Measurements from ENCODE around the gene SEMA6B.

SEMA6B gene

GRCh38 chr19:4588291-4588761 is 28.8 kb upstream of the SEMA6B start:
- no peak for DNase-seq

- DNase-seq, result no peak
Observed at GRCh38 chr19:4587527-4587926, 28.0 kb upstream of the SEMA6B start.

- DNase-seq, result no peak
Observed at GRCh38 chr19:4586691-4587090, 27.2 kb upstream of the SEMA6B start.

GRCh38 chr19:4586245-4586644 is 26.8 kb upstream of the SEMA6B start:
- no peak for DNase-seq

GRCh38 chr19:4585556-4585955 is 26.1 kb upstream of the SEMA6B start:
- no peak for DNase-seq

- peak; percentile 33 for DNase-seq
Observed at GRCh38 chr19:4584670-4585460, 25.4 kb upstream of the SEMA6B start.

- no peak for DNase-seq
Observed at GRCh38 chr19:4583961-4584669, 24.6 kb upstream of the SEMA6B start.

GRCh38 chr19:4582980-4583842 is 23.7 kb upstream of the SEMA6B start:
- no peak for DNase-seq

GRCh38 chr19:4581666-4582553 is 22.4 kb upstream of the SEMA6B start:
- peak; percentile 34 for DNase-seq

GRCh38 chr19:4580961-4581665 is 21.6 kb upstream of the SEMA6B start:
- no peak for DNase-seq

GRCh38 chr19:4580021-4580901 is 20.8 kb upstream of the SEMA6B start:
- no peak for DNase-seq

- no peak for DNase-seq
Observed at GRCh38 chr19:4579389-4579788, 19.9 kb upstream of the SEMA6B start.

- DNase-seq, result no peak
Observed at GRCh38 chr19:4578552-4579248, 19.2 kb upstream of the SEMA6B start.

GRCh38 chr19:4577020-4577782 is 17.7 kb upstream of the SEMA6B start:
- DNase-seq, result no peak

GRCh38 chr19:4576016-4576933 is 16.8 kb upstream of the SEMA6B start:
- no peak for DNase-seq

GRCh38 chr19:4575267-4576015 is 16.0 kb upstream of the SEMA6B start:
- no peak for DNase-seq

GRCh38 chr19:4573682-4574081 is 14.2 kb upstream of the SEMA6B start:
- no peak for DNase-seq

Data from NCI-H1105 treated with DMSO at 0.1 percent for 48 hours (cell line).